Hematopoietic multipotent progenitor cell treated with erythropoietin and hydrocortisone succinate and interleukin-3 and kit ligand, for 4 days (in vitro differentiated cells): ENCODE data around the gene EPHB1.

Experiments
- DNase-seq: peaks from one replicate; pipeline ENCODE4 v3.0.0-alpha.2; 2015

Gene EPHB1

DNA sequence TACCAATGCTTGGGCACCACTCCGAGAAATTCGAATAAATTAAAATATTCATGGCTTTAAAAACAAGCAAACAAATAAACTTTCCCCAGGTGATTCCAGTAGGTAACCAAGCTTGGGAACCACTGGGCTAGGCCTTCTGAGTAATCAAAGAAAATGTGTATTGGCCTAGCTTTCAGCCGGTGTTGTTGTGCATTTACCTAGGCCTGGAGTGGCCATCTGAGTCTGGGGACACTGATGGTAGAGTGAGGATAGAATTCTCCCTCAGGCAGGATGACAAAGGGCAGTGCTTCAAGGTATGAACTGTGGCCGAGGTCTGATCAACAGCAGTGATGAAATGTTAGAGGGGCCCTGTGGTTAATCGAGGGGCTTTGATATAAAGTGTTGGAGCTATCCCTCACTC, 440.5 kb downstream of the EPHB1 start:
- no peak for DNase-seq

DNA sequence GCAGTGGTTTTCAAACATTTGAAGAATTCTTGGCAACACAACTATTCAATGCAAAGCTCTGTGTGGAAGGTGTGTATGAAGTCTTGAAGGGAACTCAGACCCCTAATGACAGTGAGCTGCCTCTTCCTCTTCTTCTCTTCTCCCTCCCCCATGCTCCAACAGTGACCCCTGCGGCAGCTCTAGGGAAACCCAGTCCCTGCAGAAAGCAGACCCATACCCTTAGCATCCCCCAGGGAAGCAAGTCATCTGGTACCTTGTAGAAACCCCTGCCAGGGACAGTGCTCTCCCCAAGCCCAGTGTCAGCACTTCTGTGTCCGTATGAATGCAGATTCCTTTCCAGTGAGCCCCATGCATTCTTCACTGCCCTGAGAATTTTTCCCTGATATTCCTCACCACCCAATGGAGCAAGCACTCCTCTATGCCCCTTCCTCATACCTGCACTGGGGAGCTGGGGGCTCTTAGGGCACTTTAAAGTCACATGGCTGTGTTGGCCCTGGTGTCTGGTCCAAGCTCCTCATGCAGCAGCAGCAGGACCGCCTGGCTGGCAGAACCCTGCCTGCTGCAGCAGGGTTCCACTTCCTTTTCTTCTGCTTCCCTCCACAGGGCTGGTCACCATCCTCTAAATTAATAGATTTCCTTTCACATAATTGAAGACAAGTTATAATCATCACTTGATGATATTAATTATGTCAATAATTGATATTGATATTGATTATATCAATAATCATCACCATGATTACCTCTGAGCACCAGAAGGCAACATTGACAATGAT, 442.5 kb downstream of the EPHB1 start:
- DNase-seq: no peak

DNA sequence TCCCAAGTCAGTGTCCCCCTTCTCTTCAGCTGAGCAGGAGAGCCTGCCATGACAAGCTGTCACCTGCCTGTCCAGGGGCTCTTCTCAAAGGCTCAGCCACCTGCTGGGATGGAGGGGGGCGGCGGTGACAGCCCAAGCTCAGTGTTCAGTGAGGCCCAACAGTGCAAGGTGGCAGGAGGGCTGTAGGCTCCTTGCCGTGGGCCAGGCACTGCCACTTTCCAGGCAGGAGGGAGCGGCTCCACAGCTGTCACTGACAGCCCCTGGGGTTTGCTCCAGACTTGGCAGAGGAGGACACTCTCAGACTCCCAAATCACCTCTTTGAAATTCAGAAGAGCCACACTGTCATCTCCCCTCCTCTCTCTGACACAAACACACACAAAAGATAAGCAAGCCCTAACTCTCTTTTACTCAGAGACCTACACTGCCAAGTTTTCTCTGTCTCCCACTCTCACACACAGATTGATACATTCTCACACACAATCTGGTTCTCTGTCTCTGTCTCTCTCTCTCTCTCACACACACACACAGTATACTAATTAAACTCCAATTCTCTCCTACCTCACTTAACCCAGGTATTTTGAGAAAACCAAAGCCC, 443.3 kb downstream of the EPHB1 start:
- DNase-seq: no peak

GRCh38 chr3:135238871-135239614, 444.0 kb downstream of the EPHB1 start:
- no peak for DNase-seq

DNA sequence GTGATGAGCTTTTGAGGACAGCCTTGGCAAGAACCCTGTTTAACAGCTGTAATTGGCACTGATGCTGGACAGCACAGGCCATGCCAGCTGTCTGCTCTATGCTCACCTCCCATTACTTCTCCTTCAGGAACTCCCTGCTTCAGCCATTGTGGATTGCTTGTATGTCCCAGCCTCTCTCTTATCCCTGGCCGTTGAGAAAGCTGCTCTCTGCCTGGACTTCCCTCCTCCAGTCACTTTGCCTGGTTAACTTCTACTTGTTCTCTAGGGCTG, 444.5 kb downstream of the EPHB1 start:
- DNase-seq: no peak

GRCh38 chr3:135240426-135240825, 445.4 kb downstream of the EPHB1 start:
- DNase-seq: peak; percentile 28

DNA sequence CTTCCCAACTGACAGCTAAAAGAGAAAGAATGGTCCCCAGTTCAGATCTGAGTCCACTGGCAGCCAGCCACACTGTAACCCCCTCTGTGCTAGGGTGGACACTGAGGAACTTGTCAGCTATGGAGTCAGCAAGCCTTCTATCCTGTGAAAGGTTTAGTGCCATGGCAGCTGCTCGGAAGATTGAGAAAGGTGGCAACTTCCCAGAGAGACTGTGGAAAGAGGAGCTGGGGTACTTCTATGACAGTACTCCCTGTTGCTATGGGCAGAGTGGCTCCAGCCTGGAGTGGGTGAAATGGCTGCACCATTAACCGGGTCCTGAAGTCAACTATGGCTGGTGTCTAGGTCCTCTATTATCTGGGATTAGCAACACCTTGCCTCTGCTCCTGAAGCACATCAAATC, 447.2 kb downstream of the EPHB1 start:
- no peak for DNase-seq

- no peak for DNase-seq
Measured at GRCh38 chr3:135243616-135244015, 448.6 kb downstream of the EPHB1 start.

GRCh38 chr3:135246027-135246426, 451.0 kb downstream of the EPHB1 start:
- no peak for DNase-seq

- DNase-seq: no peak
Measured at GRCh38 chr3:135248213-135248612, 453.2 kb downstream of the EPHB1 start.

GRCh38 chr3:135249186-135249585, 454.1 kb downstream of the EPHB1 start:
- DNase-seq: no peak

GRCh38 chr3:135258916-135259315, 463.9 kb downstream of the EPHB1 start:
- DNase-seq: no peak

GRCh38 chr3:135260025-135260424, 465.0 kb downstream of the EPHB1 start:
- no peak for DNase-seq

DNA sequence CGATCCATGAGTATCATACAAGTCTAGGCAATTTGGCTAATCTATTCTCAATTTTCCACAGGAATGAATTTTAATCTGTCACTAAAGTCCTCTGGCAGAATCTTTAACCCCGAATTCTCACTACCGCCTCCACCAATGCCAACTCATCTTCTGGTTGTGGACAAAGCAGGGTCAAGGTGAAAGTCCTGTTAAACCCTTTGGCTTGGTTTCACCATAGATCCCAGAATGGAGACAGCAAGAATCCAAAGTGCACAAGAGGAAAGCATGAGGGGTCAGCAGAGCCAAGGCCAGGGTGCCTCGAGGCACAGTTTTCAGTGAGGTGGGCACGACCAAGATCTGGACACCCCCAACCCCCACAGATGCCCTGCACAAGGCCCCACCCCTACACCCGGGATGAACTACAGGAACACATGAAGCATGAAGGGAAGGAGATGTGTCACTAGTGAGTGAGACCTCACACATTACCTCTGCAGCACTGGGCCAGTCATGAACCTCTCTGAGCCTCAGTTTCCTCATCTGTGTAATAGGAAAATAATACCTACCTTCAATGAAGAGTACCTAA, 466.2 kb downstream of the EPHB1 start:
- no peak for DNase-seq

DNA sequence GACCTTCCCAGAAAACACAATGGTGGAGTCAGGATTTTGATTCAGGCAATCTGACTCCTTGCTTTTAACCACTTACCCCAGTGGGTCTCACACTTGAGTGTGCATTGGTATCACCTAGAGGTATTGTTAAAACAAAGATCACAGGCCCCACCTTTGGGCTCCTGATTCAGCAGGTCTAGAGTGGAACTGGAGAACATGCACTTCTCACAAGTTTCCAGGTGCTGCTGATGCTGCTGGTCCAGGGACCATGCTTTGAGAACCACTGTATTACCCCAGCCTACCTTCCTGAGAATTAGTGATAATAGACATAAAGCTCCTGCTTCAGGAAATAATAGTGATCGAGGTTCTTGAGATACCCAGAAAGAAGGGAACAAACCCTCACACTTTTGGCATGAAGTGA, 466.9 kb downstream of the EPHB1 start:
- DNase-seq: no peak

DNA sequence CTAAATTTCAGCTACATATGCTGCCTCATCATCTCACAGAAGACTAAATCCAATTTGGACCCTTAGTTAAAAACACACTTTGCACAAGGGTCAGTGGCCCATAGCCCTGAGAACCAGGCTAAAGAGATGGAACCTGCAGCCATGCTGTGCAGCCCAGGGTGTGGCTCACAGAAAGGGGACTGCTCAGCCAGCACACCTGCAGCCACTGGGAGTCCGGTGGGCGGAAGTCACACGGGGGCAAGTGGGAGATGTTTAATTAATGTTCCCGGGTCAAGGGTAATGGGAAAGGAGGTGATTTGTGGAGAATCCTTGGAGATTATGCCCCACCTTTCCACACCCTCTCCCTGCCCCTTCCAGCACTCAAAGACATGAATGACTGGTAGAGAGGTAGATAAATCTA, 467.4 kb downstream of the EPHB1 start:
- no peak for DNase-seq

DNA sequence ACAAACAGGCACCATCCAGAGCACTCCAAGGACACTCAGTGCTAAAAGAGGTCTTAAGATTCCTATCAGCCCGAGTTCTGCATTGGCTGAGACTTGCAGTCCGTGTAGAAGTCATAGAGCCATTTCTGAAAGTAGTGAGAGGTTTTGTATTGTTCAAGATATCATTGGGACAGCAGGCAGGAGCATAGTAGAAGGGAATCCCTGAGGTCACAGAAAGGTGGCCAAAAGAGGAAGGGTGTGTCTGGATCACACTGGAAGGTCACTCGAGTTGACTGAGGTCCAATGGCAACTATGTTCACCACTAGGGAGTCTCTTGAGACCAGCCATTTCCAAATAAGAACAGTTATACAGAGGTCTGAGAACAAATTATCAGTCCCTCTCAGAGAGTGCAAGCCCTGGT, 468.3 kb downstream of the EPHB1 start:
- no peak for DNase-seq

- DNase-seq: no peak
Measured at GRCh38 chr3:135267487-135267886, 472.4 kb downstream of the EPHB1 start.

DNA sequence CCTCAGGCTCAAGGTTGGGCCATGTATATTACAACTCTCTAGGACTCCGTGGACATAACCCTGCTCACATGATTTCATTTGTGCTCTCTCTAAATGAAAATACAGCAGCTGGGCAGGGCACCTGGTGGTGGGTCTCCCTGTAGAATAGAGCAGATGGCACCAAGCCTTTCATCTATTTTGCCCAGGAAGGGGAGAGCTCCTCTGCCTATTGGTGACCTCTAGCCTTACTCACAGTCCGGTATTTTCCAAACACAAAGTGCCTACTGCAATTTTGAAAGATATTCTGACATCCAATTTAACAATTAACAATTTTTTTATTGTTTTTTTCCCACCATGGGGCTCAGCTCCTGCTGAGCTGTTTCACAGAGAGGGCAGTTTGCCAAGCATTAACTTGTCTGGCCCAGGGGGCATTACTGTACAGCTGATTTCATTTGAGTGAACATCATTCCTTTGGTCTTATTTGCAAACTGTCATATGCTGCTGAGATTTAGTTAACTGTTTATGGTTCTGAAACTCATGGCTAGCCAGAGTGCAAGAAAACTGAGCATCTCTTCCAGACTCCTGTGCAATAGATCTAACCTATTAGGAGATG, 474.0 kb downstream of the EPHB1 start:
- DNase-seq: no peak

- no peak for DNase-seq
Measured at GRCh38 chr3:135271177-135272025, 476.3 kb downstream of the EPHB1 start.

DNA sequence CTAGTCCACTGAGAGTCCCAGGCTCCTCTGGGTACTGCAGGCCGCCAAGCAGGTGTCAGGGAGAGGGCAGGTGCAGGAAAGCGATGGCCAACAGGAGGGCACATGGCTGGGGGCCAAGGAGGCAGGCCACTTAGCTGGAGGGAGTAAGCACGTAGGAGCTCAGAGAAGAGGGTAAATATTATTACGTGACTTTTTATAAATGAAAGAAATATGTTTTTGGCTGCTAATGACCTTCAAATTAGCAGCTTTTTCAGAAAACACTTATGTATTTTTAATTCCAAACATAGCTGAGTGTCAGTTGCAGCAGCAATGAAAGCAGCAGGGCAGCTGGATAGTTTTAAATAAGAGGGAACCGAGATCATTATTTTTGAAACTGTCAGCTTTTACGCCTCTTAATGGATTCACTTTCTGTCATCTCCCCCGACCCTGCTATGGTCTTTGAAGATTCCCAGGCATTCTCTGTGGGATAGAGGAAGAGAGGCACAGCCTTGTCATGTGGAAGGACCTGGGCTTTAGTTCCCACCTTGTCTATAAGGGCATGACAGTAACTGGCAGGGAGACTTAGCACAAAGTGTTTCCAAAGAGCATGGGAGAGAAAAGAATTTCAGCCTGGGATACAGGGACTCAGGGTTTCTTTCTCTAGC, 477.1 kb downstream of the EPHB1 start:
- DNase-seq: no peak

DNA sequence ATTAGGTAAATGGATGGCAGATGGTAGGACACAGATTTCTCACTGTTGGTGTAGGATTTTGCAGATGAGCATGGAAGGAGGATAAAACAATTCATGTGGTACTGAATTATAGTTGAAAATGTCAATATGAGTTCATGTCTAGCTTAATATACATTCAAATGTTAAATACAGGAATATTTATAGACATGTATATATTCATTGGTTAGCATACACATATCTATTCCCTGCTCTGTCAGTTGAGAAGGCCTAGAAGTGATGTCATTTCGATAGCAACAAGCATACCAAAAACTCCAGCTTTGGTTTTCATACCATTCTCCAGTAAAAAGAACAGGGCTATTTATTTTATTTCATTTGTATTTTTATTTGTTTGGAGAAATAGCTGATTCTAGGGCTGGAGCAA, 497.1 kb downstream of the EPHB1 start:
- no peak for DNase-seq
